VCaP (cell line): ENCODE measurements around the gene SOX1.

Experiments used
- H3K27ac ChIP-seq: fragments of 450-650 bp; 2 replicates; pipeline ENCODE4 v1.5.1; 2017
- CTCF ChIP-seq: fragments of 450-650 bp; conservative IDR thresholded peaks from 2 replicates; pipeline ENCODE4 v1.5.1; 2017; ENCODE audit warnings: mild to moderate bottlenecking, moderate library complexity

SOX1 gene

GRCh38 chr13:112117258-112117954 is 50.5 kb downstream of the SOX1 start:
- no peak overlapping the region for H3K27ac ChIP-seq
- TF ChIP-seq CTCF: no peak

GRCh38 chr13:112117955-112118302 is 51.0 kb downstream of the SOX1 start:
- H3K27ac ChIP-seq: no peak overlapping the region
- no peak for TF ChIP-seq CTCF

GRCh38 chr13:112118451-112119064 is 51.6 kb downstream of the SOX1 start:
- H3K27ac ChIP-seq: no peak overlapping the region
- no peak for TF ChIP-seq CTCF

GRCh38 chr13:112119192-112120030 is 52.5 kb downstream of the SOX1 start:
- TF ChIP-seq CTCF: no peak

GRCh38 chr13:112120031-112120373 is 53.1 kb downstream of the SOX1 start:
- no peak overlapping the region for H3K27ac ChIP-seq
- no peak for TF ChIP-seq CTCF

More at GRCh38 chr13:112119192-112120030, 52.5 kb downstream of the SOX1 start:
- no peak overlapping the region for H3K27ac ChIP-seq
